G401 (cell line): Measurements from ENCODE around the gene AHI1. TPM values are rescaled to one million over a fixed set of nuclear protein-coding genes. Genes with fewer than 3 reads are reported as not detected.

Experiments
- DNase-seq: peaks from one replicate; pipeline ENCODE4 v3.0.0-alpha.2; 2015; ENCODE audit warnings: low spot score
- in situ Hi-C: cut with HindIII; loops from 2 replicates; pipeline ENCODE4 v1.10.0; 2016; ENCODE audit warnings: low sequenced_read_pairs, mixed read lengths
- total RNA-seq: library from RNA; depleted of rRNA; stranded (reverse); fragments of >200 nt; shearing (Covaris generic); gene quantifications from 2 replicates; pipeline ENCODE4 v1.2.3, GENCODE V29; 2014; rRNA removed

Gene AHI1
- total RNA-seq, result 8.6 and 9.9 TPM in 2 replicates

- DNase-seq, result peak; percentile 96
- in situ Hi-C loops, result no loop called here
Measured at GRCh38 chr6:135497412-135498184, at the start of gene AHI1. TSS of gene AHI1 (minus strand) at chr6:135497740. CDS start at chr6:135492237, 5,503 bp downstream.

GRCh38 chr6:135546680-135547418 is 49.3 kb upstream of the AHI1 start:
- DNase-seq, result peak; percentile 4
- in situ Hi-C loops, result no loop called here

- in situ Hi-C loops, result no loop called here
- DNase-seq, result no peak
Measured at GRCh38 chr6:135546206-135546605, 48.7 kb upstream of the AHI1 start.

- in situ Hi-C loops, result no loop called here
Measured at GRCh38 chr6:135540207-135540840, 42.8 kb upstream of the AHI1 start.

GRCh38 chr6:135537741-135538301 is 40.3 kb upstream of the AHI1 start:
- DNase-seq, result no peak
- in situ Hi-C loops, result no loop called here

More at GRCh38 chr6:135540207-135540840, 42.8 kb upstream of the AHI1 start:
- no peak for DNase-seq

- in situ Hi-C loops, result no loop called here
- peak; percentile 48 for DNase-seq
Measured at GRCh38 chr6:135535989-135536414, 38.5 kb upstream of the AHI1 start.

GRCh38 chr6:135534773-135535380 is 37.3 kb upstream of the AHI1 start:
- in situ Hi-C loops, result no loop called here
- DNase-seq, result no peak

GRCh38 chr6:135532559-135532958 is 35.0 kb upstream of the AHI1 start:
- DNase-seq, result no peak
- in situ Hi-C loops, result no loop called here

- no peak for DNase-seq
- in situ Hi-C loops, result no loop called here
Measured at GRCh38 chr6:135531954-135532490, 34.5 kb upstream of the AHI1 start.

GRCh38 chr6:135530113-135530512 is 32.6 kb upstream of the AHI1 start:
- in situ Hi-C loops, result no loop called here

GRCh38 chr6:135527960-135528249 is 30.4 kb upstream of the AHI1 start:
- DNase-seq, result no peak
- in situ Hi-C loops, result no loop called here

More at GRCh38 chr6:135530113-135530512, 32.6 kb upstream of the AHI1 start:
- DNase-seq, result no peak

- in situ Hi-C loops, result no loop called here
Measured at GRCh38 chr6:135527116-135527959, 29.8 kb upstream of the AHI1 start.

GRCh38 chr6:135525594-135525993 is 28.1 kb upstream of the AHI1 start:
- DNase-seq, result no peak
- in situ Hi-C loops, result no loop called here

More at GRCh38 chr6:135527116-135527959, 29.8 kb upstream of the AHI1 start:
- DNase-seq, result no peak

GRCh38 chr6:135522965-135523692 is 25.6 kb upstream of the AHI1 start:
- in situ Hi-C loops, result no loop called here
- DNase-seq, result no peak

- in situ Hi-C loops, result no loop called here
- DNase-seq, result no peak
Measured at GRCh38 chr6:135521431-135521830, 23.9 kb upstream of the AHI1 start.

GRCh38 chr6:135520781-135521180 is 23.2 kb upstream of the AHI1 start:
- no peak for DNase-seq
- in situ Hi-C loops, result no loop called here

GRCh38 chr6:135519348-135519747 is 21.8 kb upstream of the AHI1 start:
- in situ Hi-C loops, result no loop called here
- DNase-seq, result no peak

- DNase-seq, result no peak
- in situ Hi-C loops, result no loop called here
Measured at GRCh38 chr6:135517527-135517926, 20.0 kb upstream of the AHI1 start.
